Myocyte (in vitro differentiated cells): ENCODE results near the gene DHRS7B. TPM values are rescaled to one million over a fixed set of nuclear protein-coding genes. Genes with fewer than 3 reads are reported as not detected.
"Not testable (repeated sequence)": the region's sequence is repeated elsewhere in the genome, so short reads cannot be mapped to it uniquely, and the experiment has no call there.

Source experiments
- DNase-seq: peaks from one replicate; pipeline ENCODE4 v3.0.0-alpha.2; 2012; ENCODE audit warnings: low read depth
- polyA plus RNA-seq: library from polyadenylated mRNA; unstranded; fragments of >200 nt; gene quantifications from one replicate; pipeline ENCODE4 v1.2.1, GENCODE V29; 2012; ENCODE audit warnings: missing spikeins
- total RNA-seq: library from RNA; depleted of rRNA; stranded (reverse); fragments of >200 nt; gene quantifications from 2 replicates; pipeline ENCODE4 v1.2.3, GENCODE V29; 2014

DHRS7B gene, protein sequence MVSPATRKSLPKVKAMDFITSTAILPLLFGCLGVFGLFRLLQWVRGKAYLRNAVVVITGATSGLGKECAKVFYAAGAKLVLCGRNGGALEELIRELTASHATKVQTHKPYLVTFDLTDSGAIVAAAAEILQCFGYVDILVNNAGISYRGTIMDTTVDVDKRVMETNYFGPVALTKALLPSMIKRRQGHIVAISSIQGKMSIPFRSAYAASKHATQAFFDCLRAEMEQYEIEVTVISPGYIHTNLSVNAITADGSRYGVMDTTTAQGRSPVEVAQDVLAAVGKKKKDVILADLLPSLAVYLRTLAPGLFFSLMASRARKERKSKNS
- 22.0 and 38.3 TPM in 2 replicates for total RNA-seq
- 31.4 TPM for polyA plus RNA-seq

DNA sequence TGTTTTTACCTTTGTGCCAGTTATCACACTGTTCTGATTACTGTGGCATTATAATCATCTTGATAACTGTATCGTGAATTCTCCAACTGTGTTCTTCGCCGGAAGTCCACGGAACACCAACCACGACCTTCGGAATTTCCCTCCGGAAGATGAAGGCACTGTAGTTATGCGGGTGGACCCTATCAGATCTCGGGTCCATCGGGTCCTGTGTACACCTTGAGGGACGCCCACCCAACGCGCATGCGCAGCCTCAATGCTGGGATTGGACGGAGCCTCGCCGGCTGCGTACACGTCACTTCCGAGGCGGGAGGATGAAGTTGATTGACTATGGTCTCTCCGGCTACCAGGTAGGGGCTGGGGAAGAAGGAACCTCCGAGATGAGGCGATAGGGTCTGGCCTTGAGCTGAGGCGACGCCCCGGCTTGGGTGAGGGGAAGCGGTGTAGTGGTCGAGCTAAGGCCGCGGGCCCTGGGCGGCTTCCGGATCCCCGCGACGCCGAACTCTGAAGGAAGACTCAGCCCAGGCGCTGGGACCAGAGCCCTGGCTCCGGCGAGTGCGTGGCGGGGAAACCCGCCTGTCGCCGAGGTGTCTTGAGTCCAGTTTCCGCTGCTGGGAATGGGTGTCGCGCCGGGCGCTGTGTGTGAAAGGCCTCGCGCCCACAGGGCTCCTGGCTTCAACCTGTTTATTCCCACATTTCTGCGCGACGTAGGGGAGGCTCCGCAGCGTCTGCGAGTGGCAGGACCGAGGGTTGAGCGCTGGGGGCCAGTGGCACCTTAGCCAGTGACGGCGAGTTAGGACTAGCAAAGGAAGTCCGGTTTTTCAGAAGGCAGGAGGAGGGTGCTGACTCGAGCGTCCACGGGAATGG is at the start of gene DHRS7B:
DHRS7B (plus strand) TSS at position 320 of the 864 bp plus-strand sequence; CDS start at position 328, 8 bp downstream.
- peak; percentile 95 for DNase-seq

- DNase-seq: no peak
These were observed 49.5 kb upstream of the DHRS7B start for GRCh38 chr17:21077281-21077680.

GRCh38 chr17:21078016-21078780 is 48.6 kb upstream of the DHRS7B start:
- DNase-seq: no peak

- DNase-seq: no peak
These were observed 47.6 kb upstream of the DHRS7B start for GRCh38 chr17:21079196-21079595.

DNA sequence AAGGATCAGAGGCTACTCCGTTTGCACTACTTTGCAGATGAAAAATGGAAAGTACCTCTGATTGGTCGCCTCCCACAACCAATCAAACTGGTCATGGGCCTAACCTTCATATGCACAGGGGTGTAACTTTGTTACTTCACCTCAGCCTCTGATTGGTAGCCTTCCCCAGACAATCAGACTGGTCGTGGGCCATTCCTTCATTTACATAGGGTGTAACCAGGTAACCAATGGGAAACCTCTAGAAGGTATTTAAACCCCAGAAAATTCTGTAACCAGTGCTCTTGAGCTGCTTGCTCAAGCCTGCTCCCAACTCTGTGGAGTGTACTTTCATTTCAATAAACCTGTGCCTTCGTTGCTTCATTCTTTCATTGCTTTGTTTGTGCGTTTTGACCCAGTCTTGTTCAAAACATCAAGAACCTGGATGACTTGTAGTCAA is 44.7 kb upstream of the DHRS7B start:
- no peak for DNase-seq

GRCh38 chr17:21085280-21085679 is 41.5 kb upstream of the DHRS7B start:
- DNase-seq: not testable (repeated sequence)

DNA sequence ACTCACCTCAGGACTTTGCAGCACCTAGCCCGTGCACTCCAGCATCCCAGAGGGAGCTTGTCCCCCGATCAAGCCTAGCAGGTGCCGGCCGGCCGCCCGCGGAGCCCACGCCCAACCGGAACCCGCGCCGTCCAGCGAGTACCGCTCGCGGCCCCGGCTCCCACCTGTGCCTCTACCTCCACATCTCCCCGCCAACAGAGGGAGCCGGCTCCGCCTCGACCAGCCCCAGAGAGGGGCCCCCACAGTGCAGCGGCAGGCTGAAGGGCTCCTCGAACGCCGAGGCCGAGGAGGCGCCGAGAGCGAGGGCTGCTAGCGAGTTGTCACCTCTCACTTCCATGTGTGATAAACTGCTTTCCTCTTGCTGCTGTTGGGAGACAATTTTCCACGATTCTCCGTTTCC is 41.1 kb upstream of the DHRS7B start:
- no peak for DNase-seq

- no peak for DNase-seq
These were observed 37.6 kb upstream of the DHRS7B start for GRCh38 chr17:21089145-21089544.

- DNase-seq: no peak
These were observed 36.5 kb upstream of the DHRS7B start for GRCh38 chr17:21089933-21090901.

DNA sequence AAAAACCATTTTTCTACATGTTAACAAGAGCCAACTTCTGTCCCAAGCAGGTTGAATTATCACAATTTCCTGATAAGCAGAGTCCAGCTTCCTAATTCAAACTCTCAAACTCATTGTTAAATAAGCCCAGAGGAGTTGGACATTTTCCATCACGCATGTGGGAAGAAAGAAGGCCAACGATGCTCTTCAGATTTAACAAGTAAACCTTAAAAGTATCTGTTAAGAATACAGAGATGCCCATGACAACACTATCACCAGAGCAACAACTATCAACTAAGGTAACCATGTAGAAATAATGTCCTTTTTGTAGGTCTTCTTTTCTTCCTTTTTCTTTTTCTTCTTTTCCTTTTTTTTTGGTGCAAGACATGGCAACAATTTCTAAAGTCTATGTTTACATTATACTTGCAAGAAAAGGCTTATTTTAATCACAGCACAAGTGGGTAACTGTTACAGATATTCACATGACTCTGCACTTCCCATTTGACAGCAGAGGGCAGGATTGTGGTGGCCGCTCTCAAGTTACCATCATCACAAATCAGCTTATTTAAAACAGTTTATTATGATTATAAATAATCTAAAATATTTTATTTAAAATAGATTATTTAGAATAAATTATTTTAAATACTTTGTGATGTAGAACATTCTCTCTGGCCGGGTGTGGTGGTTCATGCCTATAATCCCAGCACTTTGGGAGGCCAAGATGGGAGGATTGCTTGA is 35.7 kb upstream of the DHRS7B start:
- DNase-seq: no peak

DNA sequence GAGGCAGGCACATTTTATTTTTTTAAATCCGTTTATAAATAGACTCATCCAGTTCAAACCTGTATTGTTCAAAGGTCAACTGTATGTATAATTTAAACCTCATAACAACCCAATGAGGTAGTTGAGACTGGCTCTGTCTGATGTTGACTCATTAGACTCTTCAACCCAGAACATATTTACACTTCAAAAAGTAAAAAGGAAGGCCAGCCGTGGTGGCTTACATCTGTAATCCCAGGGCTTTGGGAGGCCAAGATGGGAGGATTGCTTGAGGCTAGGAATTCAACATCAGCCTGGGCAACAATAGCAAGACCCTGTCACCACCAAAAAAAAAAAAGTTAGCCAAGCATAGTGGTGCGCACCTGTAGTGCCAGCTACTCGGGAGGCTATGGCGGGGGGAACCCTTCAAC is 32.5 kb upstream of the DHRS7B start:
- no peak for DNase-seq

GRCh38 chr17:21095735-21096134 is 31.0 kb upstream of the DHRS7B start:
- DNase-seq: no peak

DNA sequence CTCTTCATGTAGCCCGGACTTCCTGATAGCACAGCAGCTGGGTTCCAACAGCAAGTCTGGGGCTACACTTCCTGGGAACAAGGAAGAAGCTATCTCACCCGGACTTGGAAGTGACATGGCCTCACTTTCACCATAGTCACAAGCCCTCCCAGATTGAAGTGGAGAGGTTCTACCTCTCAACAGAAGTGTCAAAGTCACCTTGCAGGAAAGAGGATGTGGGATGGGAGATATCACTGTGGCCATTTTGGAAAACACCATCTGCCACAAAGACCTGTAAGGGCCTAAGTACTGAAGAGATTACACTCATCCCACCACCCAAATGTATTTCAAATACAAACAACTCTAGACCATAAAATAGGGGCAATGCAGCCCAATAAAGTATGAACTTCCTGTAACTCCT is 29.9 kb upstream of the DHRS7B start:
- DNase-seq: no peak

DNA sequence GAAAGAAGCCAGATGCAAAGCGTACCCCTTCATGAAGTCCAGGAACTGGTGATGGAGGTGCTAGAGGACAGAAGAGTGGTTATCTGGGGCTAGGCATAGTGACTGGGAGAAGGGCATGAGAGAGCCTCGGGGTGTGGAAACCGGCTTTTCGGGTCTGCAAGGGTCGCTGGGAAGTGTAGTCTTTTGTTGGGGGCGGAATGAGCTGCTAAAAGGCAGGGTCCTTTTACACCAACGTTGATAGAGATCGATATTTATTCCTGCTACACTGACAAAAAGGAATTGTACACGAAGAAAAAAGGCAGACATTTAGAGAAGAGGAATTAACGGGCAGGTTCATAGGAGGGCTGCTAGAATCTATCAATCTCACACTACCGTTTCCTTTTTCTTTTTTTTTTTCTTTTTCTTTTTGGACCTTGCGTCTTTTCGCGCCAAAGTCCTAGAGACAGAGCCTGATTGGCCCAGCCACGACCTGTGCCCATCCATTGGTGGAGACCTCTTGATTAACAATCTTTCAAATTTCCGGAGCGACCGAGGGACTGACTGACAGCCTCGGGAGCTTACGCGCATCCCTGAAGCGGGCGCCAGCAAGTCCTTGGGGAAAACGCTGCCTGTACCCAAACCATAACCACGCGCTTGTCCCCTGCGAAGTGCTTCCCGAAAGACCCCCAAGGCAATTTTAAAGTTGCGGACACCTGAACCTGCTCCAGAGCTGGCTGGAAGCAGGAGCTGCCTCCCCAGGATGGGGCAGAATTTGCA is 27.7 kb upstream of the DHRS7B start:
- DNase-seq: peak; percentile 74

GRCh38 chr17:21100636-21101035 is 26.1 kb upstream of the DHRS7B start:
- DNase-seq: no peak

- DNase-seq: no peak
These were observed 22.2 kb upstream of the DHRS7B start for GRCh38 chr17:21104608-21105007.

DNA sequence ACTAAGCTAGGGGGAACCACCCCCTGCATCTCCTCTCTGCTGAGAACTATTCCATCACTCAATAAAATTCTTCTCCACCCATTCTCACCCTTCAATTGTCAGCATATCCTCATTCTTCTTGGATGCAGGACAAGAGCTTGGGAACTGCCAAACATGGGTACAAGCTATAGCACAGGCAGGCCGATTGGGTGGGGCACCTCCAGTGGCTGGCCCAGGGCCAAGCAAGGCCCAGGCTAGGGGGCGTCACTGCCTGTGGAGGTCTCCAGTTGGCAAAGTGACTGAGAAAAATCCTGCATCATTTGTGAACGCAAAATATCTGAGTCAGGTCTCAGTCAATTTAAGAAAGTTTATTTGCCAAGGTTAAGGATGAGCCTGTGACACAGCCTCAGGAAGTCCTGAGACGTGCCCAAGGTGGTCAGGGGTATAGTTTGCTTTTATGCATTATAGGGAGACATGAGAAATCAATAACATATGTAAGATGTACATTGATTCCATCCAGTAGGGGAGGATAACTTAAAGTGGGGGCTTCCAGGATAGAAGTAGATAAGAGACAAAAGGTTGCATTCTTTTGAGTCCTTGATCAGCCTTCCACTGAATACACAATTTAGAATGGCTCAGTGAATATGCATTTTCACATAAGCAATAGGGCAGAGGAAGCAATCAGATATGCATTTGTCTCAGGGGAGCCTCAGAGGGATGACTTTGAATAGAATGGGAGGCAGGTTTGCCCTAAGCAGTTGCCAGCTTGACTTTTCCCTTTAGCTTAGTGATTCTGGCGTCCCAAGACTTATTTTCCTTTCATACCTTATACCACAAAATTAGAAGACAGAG is 21.5 kb upstream of the DHRS7B start:
- DNase-seq: no peak

DNA sequence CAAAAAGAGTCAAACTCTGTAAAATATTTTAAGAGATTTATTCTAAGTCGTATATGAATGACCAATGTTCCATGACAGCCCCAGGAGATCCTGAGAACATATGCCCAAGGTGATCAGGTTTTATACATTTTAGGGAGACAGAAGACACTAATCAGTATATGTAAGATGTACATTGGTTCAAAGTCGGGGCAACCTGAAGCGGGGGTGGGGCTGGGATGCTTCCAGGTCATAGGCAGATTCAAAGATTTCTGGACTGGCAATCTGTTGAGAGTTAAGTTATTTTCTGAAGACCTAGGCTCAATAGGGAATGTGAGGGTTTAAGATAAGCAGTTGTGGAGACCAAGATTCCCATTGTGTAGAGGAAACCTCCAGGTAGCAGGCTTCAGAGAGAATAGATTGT is 20.4 kb upstream of the DHRS7B start:
- DNase-seq: no peak
